ENCODE results near the gene ITCH. TPM values are rescaled to one million over a fixed set of nuclear protein-coding genes. Genes with fewer than 3 reads are reported as not detected.

Gene ITCH
- polyA plus RNA-seq, 3 donors, result 13.3 to 26.6 (median 19.9) TPM

DNA sequence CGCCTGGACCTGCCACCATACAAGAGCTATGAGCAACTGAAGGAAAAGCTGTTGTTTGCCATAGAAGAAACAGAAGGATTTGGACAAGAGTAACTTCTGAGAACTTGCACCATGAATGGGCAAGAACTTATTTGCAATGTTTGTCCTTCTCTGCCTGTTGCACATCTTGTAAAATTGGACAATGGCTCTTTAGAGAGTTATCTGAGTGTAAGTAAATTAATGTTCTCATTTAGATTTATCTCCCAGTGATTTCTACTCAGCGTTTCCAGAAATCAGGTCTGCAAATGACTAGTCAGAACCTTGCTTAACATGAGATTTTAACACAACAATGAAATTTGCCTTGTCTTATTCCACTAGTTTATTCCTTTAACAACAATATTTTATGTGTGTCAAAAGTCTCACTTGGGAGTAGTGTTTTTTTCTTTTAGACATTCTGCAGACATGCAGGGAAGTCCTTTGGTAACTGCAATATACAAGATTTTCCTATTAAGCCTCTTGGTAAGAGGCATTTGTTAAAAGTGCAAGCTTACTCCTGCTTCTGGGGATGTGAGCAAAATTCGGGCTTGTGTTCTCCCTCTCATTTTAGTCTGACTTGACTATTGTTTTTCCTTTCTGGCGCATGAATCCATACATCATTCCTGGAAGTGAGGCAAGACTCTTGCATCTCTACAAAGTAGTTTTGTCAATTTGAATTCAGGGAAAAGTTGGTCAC is 144.8 kb downstream of the ITCH start:
- H3K4me1 ChIP-seq (ENCODE audit: control insufficient read depth in 1 of 2, insufficient read depth in 2 of 2, low read length in 2 of 2), result no peaks in the 10 kb centered on the region
- H3K27ac Mint-ChIP-seq, result no peak overlapping the region
- H3K36me3 Mint-ChIP-seq, result peaks cover 58 to 66% of the 10 kb centered on the region in 2 donors
- no peaks in the 10 kb centered on the region for H3K27me3 Mint-ChIP-seq (ENCODE audit: low read depth in 3 of 3)
- H3K79me2 ChIP-seq (ENCODE audit: insufficient read depth, low read length), result no peaks in the 10 kb centered on the region
- no peak overlapping the region for H3K4me2 ChIP-seq (replicated peaks; ENCODE audit: extremely low read depth, low read length, poor library complexity, severe bottlenecking)
- peaks cover 6% of the 10 kb centered on the region for H4K20me1 ChIP-seq (ENCODE audit: insufficient read depth, low read length)
- H3K9me3 ChIP-seq (replicated peaks in 1 of 2; ENCODE audit: control insufficient read depth in 1 of 2, insufficient read depth in 1 of 2, low read length in 2 of 2), result no peaks in the 10 kb centered on the region
- H2AFZ ChIP-seq (ENCODE audit: insufficient read depth, low read depth, low read length, poor library complexity, severe bottlenecking), result no peak overlapping the region
- H3K9ac ChIP-seq (ENCODE audit: insufficient read depth, low read length, poor library complexity, severe bottlenecking), result no peak overlapping the region
- whole genome bisulfite sequencing (ENCODE audit: insufficient coverage), result no CpG with 5 or more reads among the region's 4 CpGs
- H3K4me3 Mint-ChIP-seq, result no peak overlapping the region
- no peak for DNase-seq
- H3K27ac ChIP-seq (ENCODE audit: low read depth in 1 of 2, low read length in 2 of 2), result no peak overlapping the region
- H3K9me3 Mint-ChIP-seq, result no peaks in the 10 kb centered on the region
- intact Hi-C loops (cut with micrococcal nuclease), result no loop called here
- TF ChIP-seq, protein P1, sequence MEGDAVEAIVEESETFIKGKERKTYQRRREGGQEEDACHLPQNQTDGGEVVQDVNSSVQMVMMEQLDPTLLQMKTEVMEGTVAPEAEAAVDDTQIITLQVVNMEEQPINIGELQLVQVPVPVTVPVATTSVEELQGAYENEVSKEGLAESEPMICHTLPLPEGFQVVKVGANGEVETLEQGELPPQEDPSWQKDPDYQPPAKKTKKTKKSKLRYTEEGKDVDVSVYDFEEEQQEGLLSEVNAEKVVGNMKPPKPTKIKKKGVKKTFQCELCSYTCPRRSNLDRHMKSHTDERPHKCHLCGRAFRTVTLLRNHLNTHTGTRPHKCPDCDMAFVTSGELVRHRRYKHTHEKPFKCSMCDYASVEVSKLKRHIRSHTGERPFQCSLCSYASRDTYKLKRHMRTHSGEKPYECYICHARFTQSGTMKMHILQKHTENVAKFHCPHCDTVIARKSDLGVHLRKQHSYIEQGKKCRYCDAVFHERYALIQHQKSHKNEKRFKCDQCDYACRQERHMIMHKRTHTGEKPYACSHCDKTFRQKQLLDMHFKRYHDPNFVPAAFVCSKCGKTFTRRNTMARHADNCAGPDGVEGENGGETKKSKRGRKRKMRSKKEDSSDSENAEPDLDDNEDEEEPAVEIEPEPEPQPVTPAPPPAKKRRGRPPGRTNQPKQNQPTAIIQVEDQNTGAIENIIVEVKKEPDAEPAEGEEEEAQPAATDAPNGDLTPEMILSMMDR (IDR thresholded peaks at IDR 0.05), result no peak
- peaks cover 69 to 99% of the 10 kb centered on the region in 2 donors for H3K36me3 ChIP-seq (replicated peaks in 1 of 2; ENCODE audit: control insufficient read depth in 1 of 2, insufficient read depth in 2 of 2, low read length in 2 of 2)
- no peak overlapping the region for H3K4me3 ChIP-seq (replicated peaks in 1 of 3; ENCODE audit: low read depth in 2 of 3, low read length in 3 of 3)
- no peaks in the 10 kb centered on the region for H3K27me3 ChIP-seq (ENCODE audit: control insufficient read depth in 2 of 2, insufficient read depth in 2 of 2, low read length in 2 of 2)
- H3K4me1 Mint-ChIP-seq, result no peaks in the 10 kb centered on the region

DNA sequence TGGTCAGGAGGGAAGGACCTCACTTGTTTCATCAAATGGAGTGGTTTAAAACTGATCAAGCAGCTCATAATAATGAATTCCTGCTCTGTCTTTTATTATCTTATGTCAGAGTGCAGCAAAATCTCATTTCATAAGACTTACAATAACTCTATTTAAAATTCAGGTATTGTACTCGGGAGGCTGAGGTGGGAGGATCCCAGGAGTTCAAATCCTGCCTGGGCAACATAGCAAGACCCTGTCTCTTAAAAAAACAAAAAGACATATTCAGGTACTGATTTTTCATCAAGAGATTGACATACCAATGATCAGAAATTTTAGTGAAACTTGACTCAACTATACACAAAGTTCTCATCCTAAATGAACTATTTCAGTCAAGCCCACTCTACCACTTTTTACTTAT is 147.5 kb downstream of the ITCH start:
- DNase-seq, result no peak
- Histone ChIP-seq H3K4me3 (replicated peaks in 1 of 3; ENCODE audit: low read depth in 2 of 3, low read length in 3 of 3) (no peak overlapping the region), H3K27ac (ENCODE audit: low read depth in 1 of 2, low read length in 2 of 2) (no peak overlapping the region), H3K9me3 (replicated peaks in 1 of 2; ENCODE audit: control insufficient read depth in 1 of 2, insufficient read depth in 1 of 2, low read length in 2 of 2) (no peaks in the 10 kb centered on the region), H3K27me3 (ENCODE audit: control insufficient read depth in 2 of 2, insufficient read depth in 2 of 2, low read length in 2 of 2) (no peaks in the 10 kb centered on the region), H3K9ac (ENCODE audit: insufficient read depth, low read length, poor library complexity, severe bottlenecking) (no peak overlapping the region), H3K36me3 (replicated peaks in 1 of 2; ENCODE audit: control insufficient read depth in 1 of 2, insufficient read depth in 2 of 2, low read length in 2 of 2) (peaks cover 49 to 72% of the 10 kb centered on the region in 2 donors), H3K4me1 (ENCODE audit: control insufficient read depth in 1 of 2, insufficient read depth in 2 of 2, low read length in 2 of 2) (peaks cover 9% of the 10 kb centered on the region in 2 donors), H2AFZ (ENCODE audit: insufficient read depth, low read depth, low read length, poor library complexity, severe bottlenecking) (no peak overlapping the region), H3K79me2 (ENCODE audit: insufficient read depth, low read length) (no peaks in the 10 kb centered on the region), H4K20me1 (ENCODE audit: insufficient read depth, low read length) (peaks cover 6% of the 10 kb centered on the region), H3K4me2 (replicated peaks; ENCODE audit: extremely low read depth, low read length, poor library complexity, severe bottlenecking) (no peak overlapping the region)
- Mint-ChIP-seq H3K27me3 (ENCODE audit: low read depth in 3 of 3) (peaks cover 0 to 2% (median 2%) of the 10 kb centered on the region in 3 donors), H3K36me3 (peaks cover 45% of the 10 kb centered on the region in 2 donors), H3K9me3 (peaks cover 0 to 5% (median 0%) of the 10 kb centered on the region in 7 donors), H3K27ac (no peak overlapping the region), H3K4me3 (no peak overlapping the region), H3K4me1 (peaks cover 13% of the 10 kb centered on the region)
- intact Hi-C loops (cut with micrococcal nuclease), result no loop called here
- no CpG with 5 or more reads among the region's 1 CpG for WGBS (ENCODE audit: insufficient coverage)
- TF ChIP-seq, protein P1 (IDR thresholded peaks at IDR 0.05), result no peak
